ENCODE data around the gene C2orf49. TPM values are rescaled to one million over a fixed set of nuclear protein-coding genes. Genes with fewer than 3 reads are reported as not detected.
A peak's percentile ranks its signal among the peaks of the same experiment; 100 is the strongest.

C2orf49 gene
- total and polyA plus RNA-seq, 9 of the 15 experiments (the other 6 are each of a cell fraction or from before 2014, with no cell fraction given) = 17.9 to 38.2 (median 25.6) TPM

DNA sequence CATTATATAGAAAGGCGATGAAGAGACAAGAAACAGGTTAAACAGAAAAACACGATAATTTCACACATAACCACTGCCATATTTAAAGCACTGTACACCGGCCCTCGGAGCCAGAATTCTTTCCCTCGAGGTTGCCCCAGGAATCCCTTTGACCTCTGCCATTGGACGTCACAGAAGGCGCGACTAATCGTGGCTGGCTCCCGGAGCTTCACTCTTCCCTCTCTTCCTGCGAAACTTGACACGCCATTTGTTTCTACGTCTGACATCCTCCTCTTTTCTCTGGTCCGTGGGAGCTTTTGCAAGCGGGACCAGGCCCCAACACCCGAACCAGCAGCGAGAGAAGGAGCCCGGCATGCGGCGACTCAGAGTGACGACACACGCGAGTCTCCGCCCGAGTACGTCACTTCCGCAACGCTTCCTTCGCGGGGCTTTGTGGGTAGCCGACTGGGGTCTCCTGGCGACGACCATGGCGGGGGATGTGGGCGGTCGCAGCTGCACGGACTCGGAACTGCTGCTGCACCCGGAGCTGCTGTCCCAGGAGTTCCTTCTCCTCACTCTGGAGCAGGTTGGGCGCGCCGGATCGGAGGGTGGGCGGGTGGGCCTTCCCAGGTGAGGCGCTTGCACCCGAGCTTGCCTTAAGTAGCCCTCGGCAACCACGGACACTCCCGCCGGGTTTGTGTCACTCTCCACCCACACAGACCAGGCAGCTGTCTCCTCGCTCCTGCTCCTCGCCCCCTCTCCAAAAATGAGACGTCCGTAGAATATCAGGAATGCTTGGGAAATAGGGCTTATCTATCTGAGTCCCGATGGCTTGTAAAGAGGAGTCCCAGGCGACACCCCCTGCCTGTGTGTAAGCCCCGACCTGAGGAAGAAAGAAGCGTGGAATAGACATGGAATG, at the start of gene C2orf49 (continued):
- TF ChIP-seq, protein P1, sequence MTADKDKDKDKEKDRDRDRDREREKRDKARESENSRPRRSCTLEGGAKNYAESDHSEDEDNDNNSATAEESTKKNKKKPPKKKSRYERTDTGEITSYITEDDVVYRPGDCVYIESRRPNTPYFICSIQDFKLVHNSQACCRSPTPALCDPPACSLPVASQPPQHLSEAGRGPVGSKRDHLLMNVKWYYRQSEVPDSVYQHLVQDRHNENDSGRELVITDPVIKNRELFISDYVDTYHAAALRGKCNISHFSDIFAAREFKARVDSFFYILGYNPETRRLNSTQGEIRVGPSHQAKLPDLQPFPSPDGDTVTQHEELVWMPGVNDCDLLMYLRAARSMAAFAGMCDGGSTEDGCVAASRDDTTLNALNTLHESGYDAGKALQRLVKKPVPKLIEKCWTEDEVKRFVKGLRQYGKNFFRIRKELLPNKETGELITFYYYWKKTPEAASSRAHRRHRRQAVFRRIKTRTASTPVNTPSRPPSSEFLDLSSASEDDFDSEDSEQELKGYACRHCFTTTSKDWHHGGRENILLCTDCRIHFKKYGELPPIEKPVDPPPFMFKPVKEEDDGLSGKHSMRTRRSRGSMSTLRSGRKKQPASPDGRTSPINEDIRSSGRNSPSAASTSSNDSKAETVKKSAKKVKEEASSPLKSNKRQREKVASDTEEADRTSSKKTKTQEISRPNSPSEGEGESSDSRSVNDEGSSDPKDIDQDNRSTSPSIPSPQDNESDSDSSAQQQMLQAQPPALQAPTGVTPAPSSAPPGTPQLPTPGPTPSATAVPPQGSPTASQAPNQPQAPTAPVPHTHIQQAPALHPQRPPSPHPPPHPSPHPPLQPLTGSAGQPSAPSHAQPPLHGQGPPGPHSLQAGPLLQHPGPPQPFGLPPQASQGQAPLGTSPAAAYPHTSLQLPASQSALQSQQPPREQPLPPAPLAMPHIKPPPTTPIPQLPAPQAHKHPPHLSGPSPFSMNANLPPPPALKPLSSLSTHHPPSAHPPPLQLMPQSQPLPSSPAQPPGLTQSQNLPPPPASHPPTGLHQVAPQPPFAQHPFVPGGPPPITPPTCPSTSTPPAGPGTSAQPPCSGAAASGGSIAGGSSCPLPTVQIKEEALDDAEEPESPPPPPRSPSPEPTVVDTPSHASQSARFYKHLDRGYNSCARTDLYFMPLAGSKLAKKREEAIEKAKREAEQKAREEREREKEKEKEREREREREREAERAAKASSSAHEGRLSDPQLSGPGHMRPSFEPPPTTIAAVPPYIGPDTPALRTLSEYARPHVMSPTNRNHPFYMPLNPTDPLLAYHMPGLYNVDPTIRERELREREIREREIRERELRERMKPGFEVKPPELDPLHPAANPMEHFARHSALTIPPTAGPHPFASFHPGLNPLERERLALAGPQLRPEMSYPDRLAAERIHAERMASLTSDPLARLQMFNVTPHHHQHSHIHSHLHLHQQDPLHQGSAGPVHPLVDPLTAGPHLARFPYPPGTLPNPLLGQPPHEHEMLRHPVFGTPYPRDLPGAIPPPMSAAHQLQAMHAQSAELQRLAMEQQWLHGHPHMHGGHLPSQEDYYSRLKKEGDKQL (CRISPR knock-in tag; IDR thresholded peaks at IDR 0.05; ENCODE audit: borderline replicate concordance) = no peak
- TF ChIP-seq TEAD4 (IDR thresholded peaks at IDR 0.05; ENCODE audit: low read length) (peak; percentile 67), TEAD4 (CRISPR knock-in tag; IDR thresholded peaks at IDR 0.05; ENCODE audit: borderline replicate concordance) (no peak), POLR2A (conservative IDR thresholded peaks at IDR 0.05) (peak; percentile 83), NR2C2 (CRISPR knock-in tag; IDR thresholded peaks at IDR 0.05) (peak; percentile 98), NR2C2 (tag; IDR thresholded peaks at IDR 0.05) (peak; percentile 100), TAF9B (IDR thresholded peaks at IDR 0.05; ENCODE audit: partially characterized antibody) (peak; percentile 72), PYGO2 (tag; IDR thresholded peaks at IDR 0.05) (0 out of 2 replicates have a peak, but pooled peaks have one; percentile 20), ZNF224 (CRISPR knock-in tag; IDR thresholded peaks at IDR 0.05) (0 out of 2 replicates have a peak, but pooled peaks have one; percentile 62), MAFF (IDR thresholded peaks at IDR 0.05; ENCODE audit: low read length) (no peak), RBBP5 (IDR thresholded peaks at IDR 0.05; ENCODE audit: borderline replicate concordance, insufficient read depth, low read length, poor library complexity, severe bottlenecking) (peak; percentile 96), SP1 (CRISPR knock-in tag; IDR thresholded peaks at IDR 0.05) (peak; percentile 58), CHD2 (IDR thresholded peaks at IDR 0.05; ENCODE audit: low read depth, low read length) (0 out of 2 replicates have a peak, but pooled peaks have one; percentile 44), HDAC8 (tag; IDR thresholded peaks at IDR 0.05) (peak; percentile 73; the same call in 1 of the 2 replicates), KDM5B (IDR thresholded peaks at IDR 0.05; ENCODE audit: insufficient replicate concordance, low read depth, low read length) (peak; percentile 19), PCBP2 (IDR thresholded peaks at IDR 0.05; ENCODE audit: low read depth, low read length, poor library complexity, severe bottlenecking) (no peak), ARNT (IDR thresholded peaks at IDR 0.05) (0 out of 4 replicates have a peak, but pooled peaks of 1 of the 2 experiments have one; percentile 27), MAFG (tag; conservative IDR thresholded peaks at IDR 0.05) (no peak), JUND (IDR thresholded peaks at IDR 0.05; ENCODE audit: borderline replicate concordance, low read depth, low read length) (peak; percentile 50; the same call in 1 of the 2 replicates), JUND (tag; IDR thresholded peaks at IDR 0.05; ENCODE audit: borderline replicate concordance, low read depth, low read length) (no peak; the same call in 2 of the 3 replicates), FOXK1 (CRISPR knock-in tag; IDR thresholded peaks at IDR 0.05; ENCODE audit: borderline replicate concordance) (no peak), MTF1 (CRISPR knock-in tag; IDR thresholded peaks at IDR 0.05; ENCODE audit: borderline replicate concordance) (no peak), SMAD4 (CRISPR knock-in tag; conservative IDR thresholded peaks at IDR 0.05) (peak; percentile 47)

Data from K562 (cell line).